ENCODE results near the gene CISD3.
A peak's percentile ranks its signal among the peaks of the same experiment; 100 is the strongest.
"Not testable (repeated sequence)": the region's sequence is repeated elsewhere in the genome, so short reads cannot be mapped to it uniquely, and the experiment has no call there.

The CISD3 gene

DNA sequence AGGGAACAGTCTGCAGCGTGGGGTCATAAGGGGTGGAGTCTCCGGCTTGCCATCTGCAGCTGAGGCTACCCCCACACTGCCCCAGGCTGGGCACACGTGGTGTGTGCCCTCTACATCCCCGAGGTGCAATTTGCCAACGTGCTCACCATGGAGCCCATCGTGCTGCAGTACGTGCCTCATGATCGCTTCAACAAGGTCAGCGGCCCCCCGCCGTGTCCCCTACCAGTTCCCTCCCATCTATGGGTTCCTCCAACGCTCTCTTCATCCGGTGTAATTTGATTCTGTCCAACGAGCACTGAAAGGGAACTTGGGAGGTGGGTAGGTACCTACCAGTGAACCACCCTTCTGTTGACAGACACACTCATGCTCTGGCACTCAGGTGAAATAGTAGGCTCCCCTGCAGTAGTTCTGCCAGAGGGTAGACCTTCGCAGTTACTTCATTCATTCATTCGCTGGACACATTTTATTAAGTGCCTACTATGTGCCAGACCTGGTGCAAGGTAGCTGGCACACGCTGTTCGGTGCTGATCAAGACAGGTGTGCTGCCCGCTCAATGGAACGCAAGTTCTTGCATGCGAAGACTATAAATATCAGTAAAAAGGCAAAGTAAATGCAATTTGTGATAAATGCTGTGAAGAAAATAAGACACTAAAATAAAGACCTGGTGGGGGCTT is 22.3 kb upstream of the CISD3 start:
- no peak for DNase-seq (ENCODE audit: low spot score)

GRCh38 chr17:38709104-38709820 is 20.9 kb upstream of the CISD3 start:
- no peak for DNase-seq (ENCODE audit: low spot score)

DNA sequence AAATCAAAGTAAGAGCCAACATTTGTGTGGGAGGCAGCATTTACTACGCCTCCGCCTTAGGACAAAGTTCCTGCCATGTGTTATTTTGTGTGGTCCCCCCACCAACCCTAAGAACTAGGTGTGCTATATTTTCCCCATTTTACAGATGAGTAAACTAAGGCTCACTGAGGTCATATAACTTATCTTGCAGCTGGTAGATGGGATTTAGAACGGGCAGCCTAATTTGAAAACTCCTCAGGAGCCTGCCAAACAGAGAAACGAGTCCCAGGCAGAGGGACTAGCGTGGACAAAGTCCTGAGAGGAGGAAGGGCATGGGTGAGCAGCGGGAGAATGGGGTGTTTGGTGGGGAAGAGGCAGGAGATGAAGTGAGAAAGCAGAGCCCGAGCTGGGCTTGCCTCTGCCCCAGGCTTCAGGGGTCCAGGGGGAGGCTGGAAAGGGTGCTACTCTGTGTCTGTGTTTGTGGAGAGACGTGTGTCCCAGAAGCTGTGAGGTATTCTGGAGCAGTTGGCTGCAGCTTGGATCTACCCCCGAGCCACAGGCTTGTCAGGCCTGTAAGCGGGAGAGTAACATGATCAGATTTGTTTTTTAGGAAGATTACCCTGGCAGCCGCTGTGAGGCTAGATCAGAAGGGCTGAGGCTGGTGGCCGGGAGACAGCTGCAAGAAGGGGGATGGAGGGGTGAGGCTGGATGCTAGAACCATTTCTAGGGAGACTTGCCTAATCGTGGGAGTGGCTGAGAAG is 20.1 kb upstream of the CISD3 start:
- DNase-seq (ENCODE audit: low spot score), result no peak

DNA sequence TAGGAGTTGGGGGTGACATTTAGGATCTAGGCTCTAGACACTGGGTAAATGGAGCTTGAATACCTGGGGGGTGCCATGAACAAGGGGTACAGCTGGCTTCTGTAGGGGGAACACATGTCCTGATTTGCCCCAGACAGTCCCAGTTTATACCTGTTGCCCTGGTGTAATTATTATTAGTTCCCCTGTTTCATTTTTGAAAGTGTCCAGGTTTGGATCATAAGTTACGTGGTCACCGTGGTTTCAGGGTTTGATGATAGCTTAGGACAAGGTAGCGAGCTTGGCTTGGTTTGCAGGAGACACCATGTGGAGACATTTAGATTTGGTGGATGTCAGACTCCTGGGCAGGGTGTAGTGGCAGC is 19.6 kb upstream of the CISD3 start:
- DNase-seq (ENCODE audit: low spot score), result no peak

- no peak for DNase-seq (ENCODE audit: low spot score)
Measured at GRCh38 chr17:38710985-38711384, 19.2 kb upstream of the CISD3 start.

DNA sequence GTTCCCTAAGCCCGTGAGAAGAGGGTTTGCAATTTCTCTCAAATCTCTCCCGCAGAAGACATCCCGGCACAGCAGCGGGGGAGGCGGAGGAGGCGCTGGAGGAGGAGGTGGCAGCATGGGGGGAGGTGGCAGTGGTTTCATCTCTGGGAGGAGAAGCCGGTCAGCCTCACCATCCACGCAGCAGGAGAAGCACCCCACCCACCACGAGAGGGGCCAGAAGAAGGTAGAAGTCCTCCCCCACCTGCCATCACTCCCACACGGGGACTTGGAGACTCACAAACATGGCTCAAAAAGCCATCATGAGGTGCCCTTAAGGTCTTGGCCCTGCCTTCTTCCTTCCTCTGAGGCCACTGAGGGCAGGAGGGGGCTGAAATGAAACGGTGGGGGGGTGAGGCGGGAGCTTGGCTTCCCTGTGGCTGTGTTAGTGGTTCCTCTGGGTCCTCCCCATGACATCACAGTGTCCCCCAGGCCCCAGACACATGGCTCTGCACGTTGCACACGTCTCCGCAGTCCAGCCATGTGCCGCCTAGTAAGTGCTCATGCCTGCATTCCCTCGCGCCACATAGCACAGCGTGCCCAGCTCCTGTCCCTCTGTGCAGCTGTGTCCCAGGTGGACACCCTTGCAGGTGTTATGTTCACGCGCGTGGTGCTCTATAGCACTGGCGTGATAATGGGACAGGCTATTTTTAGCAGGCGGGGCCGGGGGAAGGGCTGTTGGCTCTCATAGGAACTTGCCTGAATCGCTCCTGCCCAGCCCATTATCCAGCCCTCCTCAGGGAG is 18.2 kb upstream of the CISD3 start:
- DNase-seq (ENCODE audit: low spot score), result no peak

DNA sequence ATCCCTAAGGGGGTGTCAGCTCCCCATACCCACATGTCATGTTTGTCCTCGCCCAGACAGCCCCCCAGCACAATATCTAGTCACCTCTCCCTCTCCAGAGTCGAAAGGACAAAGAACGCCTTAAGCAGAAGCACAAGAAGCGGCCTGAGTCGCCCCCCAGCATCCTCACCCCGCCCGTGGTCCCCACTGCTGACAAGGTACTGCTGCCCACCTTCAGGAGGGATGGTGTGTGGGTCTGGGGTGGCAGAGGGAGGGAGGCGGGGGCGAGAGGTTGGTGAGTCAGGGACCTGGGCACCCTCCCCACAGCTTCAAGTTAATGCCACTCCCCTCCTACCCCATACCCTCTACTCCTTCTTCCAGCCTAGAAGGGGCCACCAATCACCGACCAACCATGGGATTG is 17.5 kb upstream of the CISD3 start:
- no peak for DNase-seq (ENCODE audit: low spot score)

DNA sequence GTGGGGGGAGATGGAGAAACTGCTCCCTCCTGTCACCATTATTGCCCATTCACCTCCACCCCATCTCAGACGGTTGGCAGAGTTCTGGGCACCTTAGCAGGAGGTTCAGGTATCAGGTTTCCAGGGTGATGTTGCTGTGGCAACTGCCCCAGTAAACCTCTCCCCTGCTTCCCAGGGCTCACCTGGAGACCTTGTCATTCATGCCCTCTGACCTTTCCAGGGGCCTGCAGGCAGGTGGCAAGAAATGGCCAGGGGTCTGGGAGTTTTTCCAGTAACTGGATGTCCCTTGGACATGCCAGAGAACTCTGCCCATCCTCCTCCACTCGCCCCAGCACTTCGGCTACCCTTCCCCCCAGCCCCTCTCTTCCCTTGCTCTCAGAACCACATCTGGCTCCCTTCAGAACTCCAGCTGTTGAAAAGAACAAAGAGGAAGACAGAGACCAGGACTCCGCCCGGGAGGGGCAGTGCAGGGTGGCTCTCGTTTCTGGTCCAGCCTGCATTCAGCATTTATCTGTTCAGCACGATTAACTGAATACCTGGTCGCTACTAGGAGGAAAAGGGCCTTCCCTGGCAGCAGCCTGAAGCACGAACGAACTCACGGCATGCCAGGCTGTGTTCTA is 16.6 kb upstream of the CISD3 start:
- no peak for DNase-seq (ENCODE audit: low spot score)

DNA sequence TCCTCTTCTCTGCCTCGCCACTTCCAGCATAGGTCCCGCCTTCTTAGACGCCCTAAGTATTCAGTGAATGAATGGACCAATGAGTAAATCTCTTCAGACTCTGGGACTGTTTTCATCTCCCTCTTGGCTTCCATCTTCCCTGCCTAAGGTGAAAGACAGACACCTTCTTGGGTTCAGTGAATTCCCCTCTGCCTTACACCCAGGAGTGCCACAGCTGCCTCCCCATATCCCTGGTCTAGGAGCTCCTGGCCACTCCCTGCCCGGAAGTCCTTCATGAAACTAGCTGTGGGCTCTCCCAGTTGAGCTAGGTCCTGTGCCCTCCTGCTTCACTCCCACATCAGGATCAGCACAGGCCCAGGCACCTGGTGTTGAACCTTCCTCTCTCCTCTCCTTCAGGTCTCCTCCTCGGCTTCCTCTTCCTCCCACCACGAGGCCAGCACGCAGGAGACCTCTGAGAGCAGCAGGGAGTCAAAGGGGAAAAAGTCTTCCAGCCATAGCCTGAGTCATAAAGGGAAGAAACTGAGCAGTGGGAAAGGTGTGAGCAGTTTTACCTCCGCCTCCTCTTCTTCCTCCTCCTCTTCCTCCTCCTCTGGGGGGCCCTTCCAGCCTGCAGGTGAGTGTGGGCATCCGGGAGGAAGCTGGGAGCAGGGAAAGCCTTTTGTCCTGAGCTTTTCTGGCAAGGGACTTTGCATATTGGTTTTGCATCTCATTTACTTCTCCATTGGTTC is 14.8 kb upstream of the CISD3 start:
- no peak for DNase-seq (ENCODE audit: low spot score)

DNA sequence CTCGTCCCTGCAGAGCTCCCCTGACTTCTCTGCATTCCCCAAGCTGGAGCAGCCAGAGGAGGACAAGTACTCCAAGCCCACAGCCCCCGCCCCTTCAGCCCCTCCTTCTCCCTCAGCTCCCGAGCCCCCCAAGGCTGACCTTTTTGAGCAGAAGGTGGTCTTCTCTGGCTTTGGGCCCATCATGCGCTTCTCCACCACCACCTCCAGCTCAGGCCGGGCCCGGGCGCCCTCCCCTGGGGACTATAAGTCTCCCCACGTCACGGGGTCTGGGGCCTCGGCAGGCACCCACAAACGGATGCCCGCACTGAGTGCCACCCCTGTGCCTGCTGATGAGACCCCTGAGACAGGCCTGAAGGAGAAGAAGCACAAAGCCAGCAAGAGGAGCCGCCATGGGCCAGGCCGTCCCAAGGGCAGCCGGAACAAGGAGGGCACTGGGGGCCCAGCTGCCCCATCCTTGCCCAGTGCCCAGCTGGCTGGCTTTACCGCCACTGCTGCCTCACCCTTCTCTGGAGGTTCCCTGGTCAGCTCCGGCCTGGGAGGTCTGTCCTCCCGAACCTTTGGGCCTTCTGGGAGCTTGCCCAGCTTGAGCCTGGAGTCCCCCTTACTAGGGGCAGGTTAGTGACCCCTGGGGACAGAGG is 13.7 kb upstream of the CISD3 start:
- no peak for DNase-seq (ENCODE audit: low spot score)

- no peak for DNase-seq (ENCODE audit: low spot score)
Measured at GRCh38 chr17:38717139-38717745, 12.9 kb upstream of the CISD3 start.

- no peak for DNase-seq (ENCODE audit: low spot score)
Measured at GRCh38 chr17:38719289-38719942, 10.7 kb upstream of the CISD3 start.

DNA sequence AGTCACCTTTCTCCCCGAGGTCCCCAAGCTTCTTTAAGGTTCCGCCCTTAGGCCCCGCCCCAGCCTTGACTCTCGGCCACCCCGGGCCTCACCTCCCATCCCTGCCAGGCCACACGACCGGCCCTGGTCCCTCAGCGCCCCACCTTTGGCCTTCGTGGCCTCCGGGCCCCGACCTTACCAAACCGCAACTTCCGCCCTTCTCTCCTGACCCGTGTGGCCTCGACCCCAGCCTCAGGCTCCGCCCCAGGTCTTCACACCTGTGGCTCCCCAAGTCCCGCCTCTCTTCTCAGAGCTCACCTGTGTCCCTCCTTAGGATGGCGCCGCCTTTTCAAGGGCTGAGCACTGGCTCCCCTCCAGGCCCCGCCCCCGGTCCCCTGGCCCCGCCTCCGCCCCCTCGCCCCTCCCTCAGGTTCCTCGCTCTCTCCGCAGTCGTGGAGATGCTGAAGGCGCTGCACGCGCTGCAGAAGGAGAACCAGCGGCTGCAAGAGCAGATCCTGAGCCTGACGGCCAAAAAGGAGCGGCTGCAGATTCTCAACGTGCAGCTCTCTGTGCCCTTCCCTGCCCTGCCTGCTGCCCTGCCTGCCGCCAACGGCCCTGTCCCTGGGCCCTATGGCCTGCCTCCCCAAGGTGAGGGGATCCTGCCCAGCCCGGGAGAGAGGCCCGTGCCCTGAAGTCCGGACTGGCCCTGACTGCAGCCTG is 10.0 kb upstream of the CISD3 start:
- no peak for DNase-seq (ENCODE audit: low spot score)

- no peak for DNase-seq (ENCODE audit: low spot score)
Measured at GRCh38 chr17:38720941-38721340, 9.2 kb upstream of the CISD3 start.

GRCh38 chr17:38721802-38722201 is 8.3 kb upstream of the CISD3 start:
- no peak for DNase-seq (ENCODE audit: low spot score)

GRCh38 chr17:38724337-38724988 is 5.7 kb upstream of the CISD3 start:
- DNase-seq (ENCODE audit: low spot score), result no peak

- no peak for DNase-seq (ENCODE audit: low spot score)
Measured at GRCh38 chr17:38725066-38725465, 5.1 kb upstream of the CISD3 start.

DNA sequence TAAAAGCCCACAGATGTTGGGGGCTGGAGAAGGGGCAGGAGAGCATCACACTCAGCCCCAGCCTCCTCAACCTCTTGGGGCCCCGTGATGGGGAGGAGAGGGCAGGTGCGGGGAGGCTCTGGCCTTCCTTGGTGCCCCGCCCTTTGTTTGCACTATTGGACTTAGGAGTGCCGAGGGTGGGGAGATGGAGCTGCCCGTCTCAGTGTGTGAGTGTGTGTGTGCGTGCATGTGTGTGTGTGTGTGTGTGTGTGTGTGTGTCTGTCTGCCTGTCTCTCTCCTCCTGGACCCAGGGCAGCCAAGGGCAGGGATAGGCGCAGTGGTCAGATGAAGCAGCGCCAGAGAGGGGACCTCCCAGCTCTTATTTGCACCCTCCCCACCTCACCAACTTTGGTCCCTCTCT is 4.0 kb upstream of the CISD3 start:
- DNase-seq (ENCODE audit: low spot score), result not testable (repeated sequence)

DNA sequence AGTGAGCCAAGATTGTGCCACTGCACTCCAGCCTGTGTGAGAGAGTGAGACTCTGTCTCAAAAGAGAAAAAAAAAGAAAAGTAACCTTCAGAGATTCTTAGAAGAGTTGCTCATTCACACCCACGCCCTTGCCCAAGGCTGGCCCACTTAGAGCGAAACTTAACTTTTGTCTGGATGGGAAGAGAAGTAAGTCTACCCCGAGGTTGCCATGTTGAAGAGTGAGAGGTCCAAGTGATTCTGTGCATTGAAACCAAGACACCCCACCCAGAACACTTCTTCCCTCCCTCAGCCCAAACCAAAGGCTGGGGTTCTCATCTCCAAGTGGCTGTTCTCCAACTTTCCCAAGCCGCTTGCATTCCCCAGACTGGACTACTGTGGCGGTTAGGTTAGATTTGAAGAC is 2.4 kb upstream of the CISD3 start:
- DNase-seq (ENCODE audit: low spot score), result peak; percentile 28
